Neural cell (in vitro differentiated cells): ENCODE results near the gene BRDT. TPM values are rescaled to one million over a fixed set of nuclear protein-coding genes. Genes with fewer than 3 reads are reported as not detected.

ENCODE experiments used
- H2AFZ ChIP-seq: fragments of 200-600, 300-800 bp; sonication (generic), shearing (Covaris generic); 2 replicates; pipeline ENCODE4 v1.6.0; 2014; ENCODE audit warnings: low read depth, mild to moderate bottlenecking, antibody characterized with exemption, low read length, moderate library complexity
- H3F3A ChIP-seq: fragments of 200-600 bp; shearing (Covaris generic); 2 replicates; pipeline ENCODE4 v1.6.1; 2016; ENCODE audit warnings: mild to moderate bottlenecking, moderate library complexity, mixed read lengths, antibody characterized with exemption, low read length; ENCODE audit not compliant: insufficient read depth, poor library complexity, severe bottlenecking
- H3K27ac ChIP-seq: fragments of 200-600, 300-800 bp; sonication (generic), shearing (Covaris generic); 2 replicates; pipeline ENCODE4 v1.5.1; 2014; ENCODE audit warnings: mild to moderate bottlenecking, low read length, moderate library complexity
- H3K27me3 ChIP-seq: fragments of 300-800, 200-600 bp; sonication (generic), shearing (Covaris generic); 2 replicates; pipeline ENCODE4 v1.6.0; 2014; ENCODE audit warnings: mild to moderate bottlenecking, low read depth, low read length, moderate library complexity; ENCODE audit not compliant: insufficient read depth
- H3K36me3 ChIP-seq: fragments of 300-800, 200-600 bp; sonication (generic), shearing (Covaris generic); 2 replicates; pipeline ENCODE4 v1.5.1; 2014; ENCODE audit warnings: mild to moderate bottlenecking, antibody characterized with exemption, low read length, moderate library complexity; ENCODE audit not compliant: insufficient read depth
- H3K4me2 ChIP-seq: fragments of 300-800, 200-600 bp; sonication (generic), shearing (Covaris generic); 2 replicates; pipeline ENCODE4 v1.6.0; 2014; ENCODE audit warnings: mild to moderate bottlenecking, low read length
- H3K4me3 ChIP-seq: fragments of 300-800, 200-600 bp; sonication (generic), shearing (Covaris generic); 2 replicates; pipeline ENCODE4 v1.5.1; 2014; ENCODE audit warnings: mild to moderate bottlenecking, low read length, moderate library complexity
- H3K79me2 ChIP-seq: fragments of 200-600 bp; shearing (Covaris generic); replicated peaks from 2 replicates; pipeline ENCODE4 v1.6.0; 2014; ENCODE audit warnings: mild to moderate bottlenecking, low read length, moderate library complexity; ENCODE audit not compliant: insufficient read depth
- H3K9ac ChIP-seq: fragments of 300-800, 200-600 bp; sonication (generic), shearing (Covaris generic); 2 replicates; pipeline ENCODE4 v1.6.1; 2016; ENCODE audit warnings: mild to moderate bottlenecking, low read length, mixed read lengths
- H3K9me2 ChIP-seq: fragments of 200-600 bp; shearing (Covaris generic); 2 replicates; pipeline ENCODE4 v1.6.1; 2016; ENCODE audit warnings: mild to moderate bottlenecking, low read length, mixed read lengths; ENCODE audit not compliant: insufficient read depth
- H3K9me3 ChIP-seq: fragments of 200-600, 300-800 bp; sonication (generic), shearing (Covaris generic); 2 replicates; pipeline ENCODE4 v1.6.1; 2016; ENCODE audit warnings: mild to moderate bottlenecking, mixed run types, low read length, moderate library complexity, mixed read lengths
- H4K20me1 ChIP-seq: fragments of 200-600 bp; shearing (Covaris generic); 2 replicates; pipeline ENCODE4 v1.6.1; 2016; ENCODE audit warnings: mild to moderate bottlenecking, mixed run types; ENCODE audit not compliant: insufficient read depth
- CTCF ChIP-seq: fragments of 450-650 bp; IDR thresholded peaks from 2 replicates; pipeline ENCODE4 v1.5.1; 2014; ENCODE audit warnings: antibody characterized with exemption, mild to moderate bottlenecking, moderate library complexity; ENCODE audit not compliant: poor library complexity, severe bottlenecking
- EP300 ChIP-seq: fragments of 450-650 bp; conservative IDR thresholded peaks from 2 replicates; pipeline ENCODE4 v1.6.1; 2014; ENCODE audit warnings: antibody characterized with exemption, mild to moderate bottlenecking, moderate library complexity; ENCODE audit not compliant: poor library complexity, severe bottlenecking
- EZH2 ChIP-seq: fragments of 200-600, 300-800 bp; shearing (Covaris generic), sonication (generic); IDR thresholded peaks from 2 replicates; pipeline ENCODE4 v1.6.1; 2014; ENCODE audit warnings: antibody characterized with exemption, low read length, borderline replicate concordance, mild to moderate bottlenecking; ENCODE audit not compliant: insufficient read depth, poor library complexity, severe bottlenecking
- MXI1 ChIP-seq: fragments of 450-650 bp; conservative IDR thresholded peaks from 2 replicates; pipeline ENCODE4 v1.6.1; 2014; ENCODE audit warnings: antibody characterized with exemption, mild to moderate bottlenecking; ENCODE audit not compliant: poor library complexity, severe bottlenecking
- POLR2AphosphoS5 ChIP-seq: IDR thresholded peaks from 2 replicates; pipeline ENCODE4 v1.6.1; 2012
- RAD21 ChIP-seq: fragments of 450-650 bp; conservative IDR thresholded peaks from 2 replicates; pipeline ENCODE4 v1.6.1; 2014; ENCODE audit warnings: antibody characterized with exemption, mild to moderate bottlenecking, moderate library complexity
- REST ChIP-seq: IDR thresholded peaks from 2 replicates; pipeline ENCODE4 v1.6.1; 2012; ENCODE audit warnings: borderline replicate concordance
- SMC3 ChIP-seq: fragments of 450-650 bp; conservative IDR thresholded peaks from 2 replicates; pipeline ENCODE4 v1.6.1; 2014; ENCODE audit warnings: antibody characterized with exemption, mild to moderate bottlenecking, moderate library complexity; ENCODE audit not compliant: poor library complexity
- TAF1 ChIP-seq: IDR thresholded peaks from 2 replicates; pipeline ENCODE4 v1.6.1; 2012; ENCODE audit warnings: low read depth
- polyA plus RNA-seq: library from polyadenylated mRNA; depleted of rRNA; stranded (reverse); fragments of >200 nt; gene quantifications from 2 replicates; pipeline ENCODE4 v1.2.3, GENCODE V29; 2014

Gene BRDT
- polyA plus RNA-seq, 1 donor from 2014 or later, result not detected

GRCh38 chr1:92026806-92027205, 77.6 kb downstream of the BRDT start:
- no peak overlapping the region for H3K9ac ChIP-seq
- H4K20me1 ChIP-seq, result no peaks in the 10 kb centered on the region
- TF ChIP-seq MXI1 (no peak), SMC3 (no peak), TAF1 (no peak), EP300 (no peak), RAD21 (no peak), REST (no peak), EZH2 (no peak), POLR2AphosphoS5 (no peak), CTCF (no peak)
- H2AFZ ChIP-seq, result no peak overlapping the region
- H3K9me3 ChIP-seq, result peaks cover 4% of the 10 kb centered on the region
- H3K36me3 ChIP-seq, result no peaks in the 10 kb centered on the region
- no peak overlapping the region for H3K27ac ChIP-seq
- H3K4me2 ChIP-seq, result no peak overlapping the region
- no peak overlapping the region for H3K4me3 ChIP-seq
- peaks cover 5% of the 10 kb centered on the region for H3K27me3 ChIP-seq
- no peaks in the 10 kb centered on the region for H3F3A ChIP-seq
- H3K9me2 ChIP-seq, result no peaks in the 10 kb centered on the region
- no peaks in the 10 kb centered on the region for H3K79me2 ChIP-seq

- Histone ChIP-seq H3K4me2 (peak overlapping the region; percentile 31), H3K36me3 (no peaks in the 10 kb centered on the region), H3K9me2 (no peaks in the 10 kb centered on the region), H3K79me2 (no peaks in the 10 kb centered on the region), H3F3A (no peaks in the 10 kb centered on the region), H2AFZ (no peak overlapping the region), H3K9ac (peak overlapping the region; percentile 67), H4K20me1 (no peaks in the 10 kb centered on the region), H3K9me3 (no peaks in the 10 kb centered on the region), H3K27ac (no peak overlapping the region), H3K4me3 (peak overlapping the region; percentile 90), H3K27me3 (peaks cover 5% of the 10 kb centered on the region)
- TF ChIP-seq EZH2 (no peak), POLR2AphosphoS5 (no peak), MXI1 (no peak), EP300 (no peak), REST (no peak), TAF1 (no peak)
These were observed 80.2 kb downstream of the BRDT start for GRCh38 chr1:92029241-92029922.
